RWPE2 (cell line): ENCODE results near the gene ADPRM.
A peak's percentile ranks its signal among the peaks of the same experiment; 100 is the strongest.

ENCODE experiments used
- ATAC-seq: fragments of 200-7000 bp; cut with Tn5 transposase; 3 replicates; pipeline ENCODE4 v1.9.1; 2021; ENCODE audit warnings: low read depth
- DNase-seq: peaks from one replicate; pipeline ENCODE4 v3.0.0-alpha.2; 2020; ENCODE audit warnings: low spot score
- H3K27ac ChIP-seq: fragments of 450-650 bp; 2 replicates; pipeline ENCODE4 v1.5.1; 2017; ENCODE audit warnings: mild to moderate bottlenecking; ENCODE audit not compliant: poor library complexity, severe bottlenecking
- H3K27me3 ChIP-seq: fragments of 250-450 bp; sonication (Bioruptor Pico); 2 replicates; pipeline ENCODE4 v1.5.1; 2021; ENCODE audit warnings: mild to moderate bottlenecking, moderate library complexity; ENCODE audit not compliant: insufficient read depth, poor library complexity, severe bottlenecking
- H3K36me3 ChIP-seq: fragments of 250-450 bp; sonication (Bioruptor Pico); 2 replicates; pipeline ENCODE4 v1.5.1; 2020; ENCODE audit warnings: low read depth, mild to moderate bottlenecking, moderate library complexity
- H3K4me1 ChIP-seq: fragments of 250-450 bp; sonication (Bioruptor Pico); 2 replicates; pipeline ENCODE4 v1.5.1; 2021; ENCODE audit warnings: mild to moderate bottlenecking, moderate library complexity; ENCODE audit not compliant: insufficient read depth, poor library complexity, severe bottlenecking
- H3K4me3 ChIP-seq: fragments of 250-450 bp; sonication (Bioruptor Pico); 2 replicates; pipeline ENCODE4 v1.5.1; 2021; ENCODE audit warnings: mild to moderate bottlenecking, moderate library complexity; ENCODE audit not compliant: severe bottlenecking
- H3K9me3 ChIP-seq: fragments of 250-450 bp; sonication (Bioruptor Pico); 2 replicates; pipeline ENCODE4 v1.5.1; 2021; ENCODE audit warnings: mild to moderate bottlenecking, moderate library complexity; ENCODE audit not compliant: severe bottlenecking
- CTCF ChIP-seq: fragments of 450-650 bp; IDR thresholded peaks from one replicate; pipeline ENCODE4 v1.5.1; 2017; ENCODE audit warnings: mild to moderate bottlenecking, moderate library complexity; ENCODE audit not compliant: poor library complexity, severe bottlenecking

ADPRM gene

DNA sequence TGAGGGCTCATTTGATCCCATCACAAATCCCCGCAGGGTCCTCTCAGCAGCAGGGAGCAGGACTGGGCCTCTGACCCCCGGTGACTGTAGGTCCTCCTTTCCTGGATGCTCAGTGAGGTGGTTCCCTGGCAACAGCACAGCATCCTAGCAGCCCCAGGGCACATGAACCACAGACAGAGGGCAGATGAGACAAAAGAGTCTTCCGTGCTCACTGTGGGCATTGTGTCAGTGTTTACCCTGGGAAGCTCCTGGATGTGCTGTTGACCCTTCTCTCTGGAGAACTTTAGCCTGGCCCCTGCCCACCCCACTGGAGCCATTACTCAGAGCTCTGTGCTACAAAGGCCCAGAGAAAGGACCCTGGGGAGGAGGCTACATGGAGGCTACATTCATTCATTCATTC lies 54.2 kb downstream of the ADPRM start:
- H3K4me1 ChIP-seq, result no peaks in the 10 kb centered on the region
- DNase-seq, result no peak
- no peak overlapping the region for H3K27ac ChIP-seq
- no peaks in the 10 kb centered on the region for H3K27me3 ChIP-seq
- no peak for ATAC-seq
- no peaks in the 10 kb centered on the region for H3K9me3 ChIP-seq
- no peak overlapping the region for H3K4me3 ChIP-seq
- no peak for TF ChIP-seq CTCF
- no peaks in the 10 kb centered on the region for H3K36me3 ChIP-seq

- H3K27me3 ChIP-seq, result no peaks in the 10 kb centered on the region
- no peak overlapping the region for H3K4me3 ChIP-seq
- no peak for ATAC-seq
- no peaks in the 10 kb centered on the region for H3K36me3 ChIP-seq
- TF ChIP-seq CTCF, result no peak
- H3K27ac ChIP-seq, result no peak overlapping the region
- H3K4me1 ChIP-seq, result no peaks in the 10 kb centered on the region
- H3K9me3 ChIP-seq, result no peaks in the 10 kb centered on the region
- DNase-seq, result no peak
Measured at GRCh38 chr17:10752696-10753095, 55.3 kb downstream of the ADPRM start.

DNA sequence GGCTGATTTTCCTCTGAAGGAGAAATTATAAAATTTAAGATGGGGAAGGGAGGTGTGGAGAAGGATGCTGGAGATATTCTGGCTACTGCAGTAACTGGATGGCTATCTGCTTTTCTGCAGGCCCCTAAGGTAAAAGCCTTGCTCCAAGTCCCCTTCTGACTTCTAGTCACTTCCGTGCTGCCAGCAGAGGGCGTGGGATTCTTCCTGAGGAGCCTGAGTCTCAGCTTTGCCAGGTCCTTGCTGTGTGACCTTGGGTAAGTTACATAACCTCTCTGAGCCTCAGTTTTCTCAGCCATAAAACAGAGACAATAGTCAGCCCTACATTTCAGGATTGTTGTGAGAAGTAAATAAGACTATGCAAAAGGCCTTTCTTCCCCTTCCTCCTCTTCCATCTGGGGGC lies 56.7 kb downstream of the ADPRM start:
- Histone ChIP-seq H3K4me1 (no peaks in the 10 kb centered on the region), H3K36me3 (no peaks in the 10 kb centered on the region), H3K27ac (no peak overlapping the region), H3K27me3 (no peaks in the 10 kb centered on the region), H3K9me3 (no peaks in the 10 kb centered on the region), H3K4me3 (no peak overlapping the region)
- ATAC-seq (no peak), DNase-seq (no peak)
- TF ChIP-seq CTCF, result peak; percentile 40

DNA sequence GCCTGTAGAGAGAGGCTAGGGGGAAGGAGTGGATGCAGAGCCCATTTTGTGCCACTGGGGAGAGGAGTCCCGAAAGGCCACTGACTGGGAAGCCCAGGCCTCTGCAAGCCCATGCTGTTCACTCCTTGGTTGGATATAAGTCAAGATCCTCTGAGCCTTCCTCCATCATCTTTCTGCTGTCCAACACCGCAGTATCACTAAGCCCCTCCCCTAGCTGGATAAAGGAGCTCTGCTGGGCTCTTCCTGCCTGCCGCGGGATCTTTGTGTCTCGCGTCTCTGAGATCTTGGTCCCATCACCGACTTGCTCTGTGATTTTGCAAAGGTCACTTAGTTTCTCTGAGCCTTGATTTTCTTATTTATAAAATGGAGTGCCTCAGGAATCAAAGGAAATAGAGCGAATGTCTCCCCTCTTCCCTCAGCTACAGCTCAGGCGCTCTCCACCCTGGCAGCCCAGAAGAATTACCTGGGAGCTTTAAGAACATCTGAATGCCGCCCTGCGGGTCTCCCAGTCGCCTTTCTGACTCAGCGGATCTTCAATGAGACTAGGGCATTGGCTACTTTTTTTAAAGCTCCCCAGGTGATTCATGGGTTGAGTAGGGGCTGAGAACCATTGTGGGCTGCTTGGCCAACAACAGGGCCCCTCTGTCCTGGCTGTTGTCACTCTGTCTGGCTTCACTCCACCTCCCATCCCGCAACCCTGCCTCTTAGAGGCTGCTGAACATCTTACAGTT lies 57.6 kb downstream of the ADPRM start:
- no peak overlapping the region for H3K4me3 ChIP-seq
- H3K27me3 ChIP-seq, result no peaks in the 10 kb centered on the region
- no peak for DNase-seq
- no peaks in the 10 kb centered on the region for H3K36me3 ChIP-seq
- H3K4me1 ChIP-seq, result no peaks in the 10 kb centered on the region
- no peak for TF ChIP-seq CTCF
- H3K27ac ChIP-seq, result no peak overlapping the region
- no peaks in the 10 kb centered on the region for H3K9me3 ChIP-seq
- no peak for ATAC-seq

DNA sequence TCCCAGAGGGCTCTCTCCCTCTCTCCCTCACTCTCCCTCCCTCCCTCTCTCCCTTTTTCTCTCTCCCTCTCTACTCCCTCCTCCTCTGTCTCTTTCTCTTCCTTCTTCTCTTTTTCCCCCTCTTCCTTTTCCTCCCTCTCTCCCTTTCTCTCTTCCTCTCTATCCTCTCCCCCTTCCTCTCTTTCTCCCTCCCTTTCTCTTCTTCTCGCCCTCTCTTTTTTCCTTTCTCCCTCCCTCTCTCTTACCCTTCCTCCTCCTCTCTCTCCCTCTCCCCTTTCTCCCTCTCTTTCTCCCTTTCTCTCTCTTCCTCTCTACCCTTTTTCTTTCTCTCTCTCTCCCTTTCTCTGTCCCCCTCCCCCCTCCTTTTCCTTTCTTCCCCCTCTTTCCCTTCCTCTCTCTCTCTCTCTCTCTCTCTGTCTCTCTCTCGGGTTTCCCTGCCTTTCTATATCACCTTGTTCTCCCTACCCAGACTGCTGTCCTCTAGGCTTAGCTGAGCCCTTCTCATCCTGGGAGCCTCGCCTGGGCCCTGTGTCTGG lies 58.3 kb downstream of the ADPRM start:
- Histone ChIP-seq H3K36me3 (no peaks in the 10 kb centered on the region), H3K27me3 (no peaks in the 10 kb centered on the region), H3K9me3 (no peaks in the 10 kb centered on the region), H3K4me1 (no peaks in the 10 kb centered on the region), H3K27ac (no peak overlapping the region), H3K4me3 (no peak overlapping the region)
- DNase-seq (no peak), ATAC-seq (no peak)
- no peak for TF ChIP-seq CTCF
